Thoracic aorta (tissue), 2 donors: Measurements from ENCODE around the gene CSTF3. TPM values are rescaled to one million over a fixed set of nuclear protein-coding genes. Genes with fewer than 3 reads are reported as not detected.

ENCODE experiments used
- ATAC-seq: fragments of 150-250 bp; one replicate; pipeline ENCODE4 v1.8.0; 2017; ENCODE audit warnings: low read depth; ENCODE audit not compliant: insufficient number of reproducible peaks, low FRiP score
- DNase-seq: peaks from one replicate; pipeline ENCODE4 v3.0.0-alpha.2; 2020; ENCODE audit warnings: low spot score
- H3K27ac ChIP-seq, 2 donors: fragments of 200-600 bp; sonication (generic); 1 replicate in 1 of 2; 2 replicates in 1 of 2; pipeline ENCODE4 v1.5.1; 2016; ENCODE audit warnings: mild to moderate bottlenecking in 2 of 2, moderate library complexity in 2 of 2
- H3K27me3 ChIP-seq: fragments of 200-600 bp; sonication (generic); replicated peaks from 2 replicates; pipeline ENCODE4 v1.6.0; 2016; ENCODE audit warnings: mild to moderate bottlenecking; ENCODE audit not compliant: insufficient read depth
- H3K36me3 ChIP-seq: fragments of 200-600 bp; sonication (generic); one replicate; pipeline ENCODE4 v1.5.1; 2016
- H3K4me1 ChIP-seq, 2 donors: fragments of 200-600 bp; sonication (generic); 1 replicate in 1 of 2; 2 replicates in 1 of 2; pipeline versions ENCODE4 v1.5.1 to v1.6.0; 2016; ENCODE audit warnings: low read depth in 2 of 2, mild to moderate bottlenecking in 1 of 2; ENCODE audit not compliant: control insufficient read depth in 1 of 2
- H3K4me3 ChIP-seq: fragments of 200-600 bp; sonication (generic); 2 replicates; pipeline ENCODE4 v1.5.1; 2016; ENCODE audit warnings: mild to moderate bottlenecking
- H3K9me3 ChIP-seq: fragments of 200-600 bp; sonication (generic); 2 replicates; pipeline ENCODE4 v1.5.1; 2016
- CTCF ChIP-seq: fragments of 200-600 bp; sonication (generic); IDR thresholded peaks from one replicate; pipeline ENCODE4 v1.5.1; 2019; ENCODE audit warnings: antibody characterized with exemption
- total RNA-seq, 2 donors: library from RNA; depleted of rRNA; stranded (reverse); fragments of >200 nt; gene quantifications; one replicate each; pipeline versions ENCODE4 v1.1.0 to v1.2.3, GENCODE V29; 2016

CSTF3 gene
- total RNA-seq, 2 donors from 2014 or later = 11.1 to 29.3 TPM

- Histone ChIP-seq H3K4me1 (no peaks in the 10 kb centered on the region), H3K27me3 (no peaks in the 10 kb centered on the region), H3K27ac (no peak overlapping the region), H3K4me3 (no peak overlapping the region), H3K9me3 (no peaks in the 10 kb centered on the region), H3K36me3 (peaks cover 37% of the 10 kb centered on the region)
- ATAC-seq (no peak), DNase-seq (no peak)
- TF ChIP-seq CTCF = no peak
These were observed 94.0 kb downstream of the CSTF3 start for GRCh38 chr11:33067294-33067693.

GRCh38 chr11:33065445-33066178 is 95.7 kb downstream of the CSTF3 start:
- Histone ChIP-seq H3K4me3 (no peak overlapping the region), H3K4me1 (no peaks in the 10 kb centered on the region), H3K9me3 (no peaks in the 10 kb centered on the region), H3K36me3 (peaks cover 27% of the 10 kb centered on the region), H3K27me3 (no peaks in the 10 kb centered on the region), H3K27ac (no peak overlapping the region)
- ATAC-seq (no peak), DNase-seq (no peak)
- TF ChIP-seq CTCF = peak; percentile 71

GRCh38 chr11:33064866-33065265 is 96.4 kb downstream of the CSTF3 start:
- Histone ChIP-seq H3K4me3 (no peak overlapping the region), H3K9me3 (no peaks in the 10 kb centered on the region), H3K27me3 (no peaks in the 10 kb centered on the region), H3K4me1 (no peaks in the 10 kb centered on the region), H3K36me3 (peaks cover 30% of the 10 kb centered on the region), H3K27ac (no peak overlapping the region)
- DNase-seq (no peak), ATAC-seq (no peak)
- no peak for TF ChIP-seq CTCF

- H3K4me3 ChIP-seq = no peak overlapping the region
- TF ChIP-seq CTCF = no peak
- DNase-seq = no peak
- peaks cover 30% of the 10 kb centered on the region for H3K36me3 ChIP-seq
- H3K27ac ChIP-seq = no peak overlapping the region
- H3K27me3 ChIP-seq = no peaks in the 10 kb centered on the region
- no peaks in the 10 kb centered on the region for H3K4me1 ChIP-seq
- H3K9me3 ChIP-seq = no peaks in the 10 kb centered on the region
- ATAC-seq = no peak
These were observed 97.1 kb downstream of the CSTF3 start for GRCh38 chr11:33064033-33064825.

GRCh38 chr11:33063326-33063881 is 97.9 kb downstream of the CSTF3 start:
- Histone ChIP-seq H3K9me3 (no peaks in the 10 kb centered on the region), H3K27ac (no peak overlapping the region), H3K36me3 (peaks cover 24% of the 10 kb centered on the region), H3K4me3 (no peak overlapping the region), H3K4me1 (no peaks in the 10 kb centered on the region), H3K27me3 (no peaks in the 10 kb centered on the region)
- ATAC-seq (no peak), DNase-seq (no peak)
- no peak for TF ChIP-seq CTCF
